Right renal pelvis (tissue), 4 donors: ENCODE data around the gene ADAMTS3. TPM values are rescaled to one million over a fixed set of nuclear protein-coding genes. Genes with fewer than 3 reads are reported as not detected.
A peak's percentile ranks its signal among the peaks of the same experiment; 100 is the strongest.

ENCODE experiments used
- DNase-seq, 4 donors: peaks; one replicate each; pipeline ENCODE4 v3.0.0-alpha.2; 2013; ENCODE audit warnings: low read depth in 4 of 4, low spot score in 3 of 4, missing footprints in 1 of 4
- polyA plus RNA-seq, 4 donors: library from polyadenylated mRNA; unstranded; fragments of 120-200 nt; gene quantifications; one replicate each; pipeline ENCODE4 v1.2.1, GENCODE V29; 2013; ENCODE audit not compliant: insufficient read length in 4 of 4

ADAMTS3 gene
- polyA plus RNA-seq: 10 to 100 TPM in 1 of 4 donors, 1 to 10 TPM in 3; 9.6 to 12.5 (median 9.8) TPM

DNA sequence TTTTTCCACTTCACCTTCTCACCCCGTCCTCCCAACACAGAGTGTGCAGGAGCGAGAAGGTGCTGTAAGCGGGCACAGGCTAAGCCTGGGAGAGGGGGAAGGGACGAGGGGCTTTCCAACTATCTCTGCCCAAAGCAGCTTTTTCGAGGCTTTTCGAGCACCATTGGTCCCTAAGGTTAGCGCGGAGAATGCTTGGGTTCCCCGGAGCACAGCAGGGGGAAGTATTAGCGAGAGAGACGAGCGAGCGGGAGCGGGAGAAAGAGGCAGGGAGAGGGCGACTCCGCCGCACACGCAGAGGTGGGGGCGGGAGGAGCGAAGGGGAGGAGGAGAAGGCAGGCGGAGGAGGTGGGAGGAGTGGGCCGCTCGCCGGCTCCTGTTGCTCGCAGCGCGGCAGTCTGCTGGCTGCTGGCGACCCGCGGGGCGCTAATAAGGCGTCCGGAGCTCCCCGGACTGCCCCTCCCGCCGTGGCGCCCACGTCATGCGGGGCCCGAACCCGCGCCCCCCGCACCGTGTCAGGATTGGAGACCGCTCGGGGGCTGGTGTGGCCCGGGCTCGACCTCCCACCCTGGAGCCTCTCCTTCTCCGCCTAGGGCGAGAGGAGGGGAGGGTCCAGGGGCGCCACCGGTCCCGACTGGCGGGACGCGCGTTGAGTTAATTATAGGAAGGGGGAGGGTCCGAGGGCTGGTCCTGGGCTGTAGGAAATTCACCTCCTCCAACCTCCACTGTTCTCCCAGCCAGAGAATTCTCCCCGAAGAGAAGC is at the start of gene ADAMTS3:
Gene ADAMTS3 (minus strand): TSS at position 263 of the 760 bp plus-strand sequence. CDS start 459 bp downstream, outside the sequence.
- DNase-seq: peak; percentile 62 to 67 (median 66)

DNA sequence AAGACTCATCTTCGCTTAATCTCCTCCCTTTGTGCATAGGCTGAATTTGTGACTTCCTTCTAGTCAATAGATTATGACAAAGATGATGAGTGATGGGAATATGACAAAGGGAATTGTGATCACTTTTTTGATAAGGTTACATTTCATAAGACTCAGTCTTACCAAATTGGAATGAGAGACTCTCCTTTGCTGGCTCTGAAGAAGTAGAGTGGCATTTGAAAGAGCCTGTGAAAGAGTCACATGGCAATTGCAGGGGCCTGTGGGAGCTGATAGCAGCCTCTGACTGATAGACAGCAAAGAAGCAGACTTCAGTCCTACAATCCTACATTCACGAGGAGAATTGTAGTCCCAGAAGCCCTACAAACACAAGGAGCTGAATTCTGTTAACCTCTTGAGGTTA is 44.9 kb upstream of the ADAMTS3 start:
- DNase-seq: no peak

DNA sequence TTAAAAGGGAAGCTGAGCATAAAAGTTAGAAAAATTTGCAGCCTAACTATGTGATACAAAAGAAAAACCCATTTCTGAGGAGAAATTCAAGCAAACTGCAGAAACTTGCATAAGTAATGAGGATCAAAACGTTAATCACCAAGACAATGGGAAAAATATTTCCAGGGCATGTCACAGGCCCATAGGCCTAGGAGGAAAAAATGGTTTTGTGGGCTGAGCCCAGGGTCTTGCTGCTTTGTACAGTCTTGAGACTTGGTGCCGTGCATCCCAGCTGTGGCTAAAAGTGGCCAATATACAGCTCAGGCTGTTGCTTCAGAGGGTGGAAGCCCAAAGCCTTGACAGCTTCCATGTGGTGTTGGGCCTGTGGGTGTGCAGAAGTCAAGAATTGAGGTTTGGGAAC is 37.7 kb upstream of the ADAMTS3 start:
- no peak for DNase-seq

DNA sequence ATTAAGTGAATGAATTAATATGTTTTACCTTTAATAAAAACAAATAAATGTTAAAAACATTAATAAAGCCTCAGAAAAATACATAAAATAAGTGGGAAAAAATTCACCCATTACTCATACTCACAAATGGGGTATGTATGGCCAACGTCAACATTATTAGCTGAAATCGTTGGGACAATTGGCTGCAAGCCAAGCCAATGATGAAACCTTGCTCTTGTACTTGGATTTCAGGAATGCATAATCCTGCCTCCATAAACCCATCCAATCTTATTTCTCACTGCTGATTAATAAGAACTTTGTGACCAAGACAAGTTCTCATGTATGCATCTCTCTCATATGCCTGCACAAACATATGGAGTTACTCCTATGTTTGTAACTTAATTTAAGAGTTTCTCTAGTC is 35.3 kb upstream of the ADAMTS3 start:
- DNase-seq: no peak

DNA sequence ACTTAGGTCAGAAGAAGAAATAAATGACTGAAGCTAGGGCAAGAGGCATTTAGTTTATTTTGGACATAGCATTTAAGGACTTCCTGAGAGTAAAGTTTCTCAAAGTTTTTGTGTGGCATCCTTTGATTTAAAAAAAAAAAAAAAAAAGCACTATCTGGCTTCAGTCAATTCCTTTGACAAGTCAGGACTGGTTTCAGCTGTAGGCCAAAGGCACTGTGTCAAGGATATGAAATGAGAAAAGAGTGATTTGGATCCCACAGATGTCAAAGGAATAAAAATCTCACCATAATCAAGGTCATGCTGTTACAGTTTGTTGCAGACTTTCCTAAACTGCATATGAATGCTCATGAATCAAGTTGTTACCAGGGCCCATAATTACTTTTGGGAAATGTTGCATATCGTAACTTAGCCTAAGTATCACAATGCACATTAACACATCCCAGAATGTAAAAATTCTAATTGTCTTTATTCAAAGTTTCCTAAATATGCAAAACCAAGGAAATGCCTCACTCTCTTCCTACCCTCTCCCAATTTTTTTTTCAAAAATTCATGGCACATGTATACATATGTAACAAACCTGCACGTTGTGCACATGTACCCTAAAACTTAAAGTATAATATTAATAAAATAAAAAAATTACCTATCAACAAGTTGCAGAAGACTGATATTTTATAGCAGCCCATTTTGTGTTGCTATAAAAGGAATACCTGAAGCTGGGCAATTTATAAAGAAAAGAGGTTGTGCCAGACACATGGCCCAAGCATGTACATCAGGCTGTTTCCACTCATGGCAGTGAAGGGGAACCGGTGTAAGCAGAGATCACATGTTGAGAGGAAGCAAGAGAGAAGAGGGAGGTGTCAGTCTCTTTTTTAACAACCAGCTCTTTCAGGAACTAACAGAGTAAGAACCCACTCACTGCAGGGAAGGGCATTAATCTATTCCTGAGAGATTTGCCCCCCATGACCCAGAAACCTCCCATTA is 33.7 kb upstream of the ADAMTS3 start:
- DNase-seq: no peak

DNA sequence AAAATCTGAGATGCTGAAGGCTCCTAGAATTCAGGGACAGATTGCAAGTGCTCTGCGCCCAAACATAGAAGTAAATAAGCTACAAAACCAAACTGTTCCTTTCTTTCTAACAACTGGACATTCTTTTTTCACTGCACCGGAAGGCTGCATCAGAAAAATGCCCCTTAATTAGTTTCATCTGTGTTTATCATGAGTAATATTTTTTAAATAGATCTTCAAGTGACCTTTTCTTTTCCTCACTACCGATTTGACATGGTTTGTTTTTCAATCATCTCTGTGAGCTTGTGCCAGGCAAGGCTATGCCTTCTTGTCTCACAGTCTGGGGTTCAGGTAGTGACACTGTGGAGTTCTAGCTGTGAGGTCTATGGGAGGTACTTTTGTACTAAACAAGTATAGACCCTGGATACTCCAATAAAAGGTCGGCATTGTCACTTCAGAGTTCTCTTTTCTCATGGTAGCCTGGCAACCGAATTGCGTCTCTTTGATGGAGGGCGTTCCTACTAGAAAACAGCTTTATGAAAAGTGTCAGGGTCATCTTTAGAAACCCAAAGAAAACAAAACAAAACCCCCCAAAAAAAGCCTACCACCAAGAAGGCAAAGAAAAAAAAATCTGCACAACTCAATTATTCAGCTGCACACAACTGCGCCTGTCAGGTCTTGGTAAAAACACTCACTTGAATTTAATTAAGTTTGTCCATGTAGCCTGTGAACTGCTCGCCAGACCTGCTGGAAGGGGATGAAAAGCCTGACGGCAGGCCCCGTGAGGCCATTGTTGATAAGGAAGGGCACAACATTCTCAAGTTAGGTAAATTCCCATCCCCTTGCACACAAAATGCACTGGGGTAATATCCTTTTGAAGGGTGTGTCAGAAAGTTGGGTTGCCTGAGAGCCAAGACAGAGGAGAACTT is 22.8 kb upstream of the ADAMTS3 start:
- DNase-seq: no peak

DNA sequence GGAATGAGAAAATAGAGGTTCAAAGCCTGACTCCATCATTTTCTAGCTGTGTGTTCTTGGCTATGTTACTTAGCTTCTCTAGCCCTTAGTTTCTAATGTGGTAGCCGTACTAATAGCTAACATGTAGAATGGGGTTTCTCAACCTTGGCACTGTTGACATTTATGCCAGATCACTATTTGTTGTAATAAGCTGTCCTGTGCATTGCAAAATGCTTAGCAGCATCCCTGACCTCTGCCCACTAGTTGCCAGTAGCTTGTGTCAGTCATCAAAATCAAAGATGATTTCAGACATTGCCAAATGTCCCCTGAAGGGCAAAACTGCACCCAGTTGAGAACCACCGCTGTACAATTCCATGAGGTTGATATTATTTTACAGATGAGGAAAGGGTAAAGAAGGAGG is 18.3 kb upstream of the ADAMTS3 start:
- no peak for DNase-seq

DNA sequence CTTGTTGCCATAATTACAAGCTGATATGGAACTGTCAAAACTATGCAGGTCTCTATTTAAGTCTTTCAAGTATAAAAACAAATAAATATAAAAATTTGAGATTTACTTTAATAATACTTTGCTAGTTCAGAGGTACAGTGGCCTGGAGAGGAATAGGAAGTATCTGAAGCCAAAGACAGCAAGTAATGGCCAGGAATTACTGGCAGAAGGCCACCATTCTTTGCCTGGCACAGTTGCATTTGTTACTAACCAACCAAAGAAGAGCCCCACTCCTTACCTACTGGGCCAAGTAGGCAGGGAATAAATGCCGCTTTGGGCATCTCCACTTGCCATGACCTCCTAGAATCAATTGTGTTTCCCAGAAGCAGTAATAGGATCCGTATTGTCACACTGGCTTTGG is 13.8 kb upstream of the ADAMTS3 start:
- no peak for DNase-seq

DNA sequence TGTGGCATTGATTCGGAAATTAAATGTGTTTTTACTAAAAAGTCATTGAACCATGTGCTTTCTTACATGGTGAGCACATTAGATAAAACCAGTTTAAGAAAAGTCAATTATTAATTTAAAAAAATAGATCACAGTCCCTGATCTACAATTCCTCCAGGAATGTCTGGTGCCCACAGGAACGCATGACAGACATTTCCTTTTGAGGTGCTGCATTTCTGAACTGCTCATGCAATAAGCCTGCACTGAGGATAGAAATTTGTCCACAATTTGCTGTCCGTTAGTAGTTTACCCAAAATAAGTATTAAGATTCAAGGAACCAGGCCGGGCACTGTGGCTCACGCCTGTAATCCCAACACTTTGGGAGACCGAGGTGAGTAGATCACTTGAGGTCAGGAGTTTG is 8.2 kb upstream of the ADAMTS3 start:
- DNase-seq: no peak

DNA sequence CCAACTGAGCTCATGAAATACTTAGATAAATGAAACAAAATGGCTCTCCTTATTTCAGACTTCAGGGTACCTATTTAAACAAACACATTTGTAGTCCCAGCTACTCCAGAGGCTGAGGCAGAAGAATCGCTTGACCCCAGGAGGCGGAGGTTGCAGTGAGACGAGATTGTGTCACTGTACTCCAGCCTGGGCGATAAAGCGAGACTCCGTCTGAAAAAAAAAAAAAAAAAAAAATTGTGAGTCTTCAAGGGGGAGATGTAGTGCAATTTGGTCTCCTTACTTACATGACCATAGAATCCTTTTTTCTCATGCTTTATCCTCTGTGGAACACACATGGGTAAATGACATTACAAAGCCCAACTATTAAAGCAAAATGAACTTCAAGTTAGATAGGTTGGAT is 2.3 kb upstream of the ADAMTS3 start:
- DNase-seq: no peak

DNA sequence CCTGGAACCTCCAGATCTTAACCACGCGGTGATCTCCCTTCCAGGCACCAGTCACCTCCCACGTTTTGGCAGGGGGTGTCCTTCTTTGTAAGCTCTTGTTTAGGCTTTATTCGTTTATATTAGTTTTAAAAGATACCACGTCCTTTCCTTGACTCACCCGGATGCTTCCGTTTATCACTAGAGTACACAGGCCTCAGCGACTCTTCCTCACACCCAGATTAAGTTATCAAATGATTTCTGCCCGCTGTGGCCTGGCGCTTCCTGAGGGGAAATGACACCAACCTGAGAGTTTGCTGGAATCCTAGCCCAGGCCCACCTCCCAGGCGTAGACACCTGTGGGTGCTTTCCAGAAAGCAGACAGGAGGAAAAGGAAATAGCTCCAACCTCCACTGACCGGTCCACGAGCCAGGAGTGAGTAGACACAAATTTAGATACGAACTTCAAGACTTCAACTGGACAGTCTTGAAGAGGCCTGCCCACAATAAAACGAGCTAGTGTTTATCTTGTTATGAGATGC is 756 bp upstream of the ADAMTS3 start:
- peak in 1 of 4 donors; percentile 8 for DNase-seq

DNA sequence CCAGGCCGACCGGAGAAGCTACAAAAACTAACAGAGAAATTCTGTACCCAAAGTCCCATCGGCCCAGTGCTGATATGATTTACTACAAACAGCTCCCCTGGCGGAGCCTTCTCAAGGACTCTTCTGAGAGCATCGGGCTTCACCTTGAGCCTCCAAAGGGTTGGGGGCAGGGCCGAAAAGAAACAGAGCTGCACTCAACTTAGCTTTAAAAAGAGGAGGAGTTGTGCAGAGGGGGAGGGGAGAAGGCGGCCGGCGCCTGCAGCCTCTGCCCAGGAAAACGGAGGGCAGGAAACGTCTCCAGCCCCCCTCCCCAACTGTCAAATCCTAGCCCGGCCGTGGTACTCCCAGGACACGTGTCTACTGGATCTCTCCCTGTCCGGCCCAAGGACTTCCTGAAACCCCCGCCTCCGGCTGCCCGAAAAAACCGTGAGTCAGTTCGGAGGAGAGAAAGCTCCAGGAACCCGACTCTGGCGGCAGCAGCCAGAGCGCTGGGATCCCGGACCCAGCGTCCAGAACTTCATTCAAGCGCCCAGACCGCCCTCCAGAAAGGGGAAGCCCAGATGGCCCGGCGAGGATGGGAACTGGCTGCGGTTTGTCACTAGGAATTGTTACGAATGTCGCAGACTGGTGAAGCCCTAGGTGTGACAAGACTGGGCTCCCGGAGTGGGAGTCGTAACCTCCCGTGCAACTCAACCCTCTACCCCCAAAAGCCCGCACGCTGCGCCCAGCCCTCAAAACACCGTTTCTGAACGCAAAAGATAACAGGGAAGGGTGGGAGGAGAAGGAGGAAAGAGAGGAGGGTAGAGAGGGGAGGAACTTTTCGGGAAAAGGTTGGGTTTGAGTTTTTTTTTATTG is 973 bp downstream of the ADAMTS3 start:
- peak; percentile 65 to 76 (median 70) for DNase-seq

DNA sequence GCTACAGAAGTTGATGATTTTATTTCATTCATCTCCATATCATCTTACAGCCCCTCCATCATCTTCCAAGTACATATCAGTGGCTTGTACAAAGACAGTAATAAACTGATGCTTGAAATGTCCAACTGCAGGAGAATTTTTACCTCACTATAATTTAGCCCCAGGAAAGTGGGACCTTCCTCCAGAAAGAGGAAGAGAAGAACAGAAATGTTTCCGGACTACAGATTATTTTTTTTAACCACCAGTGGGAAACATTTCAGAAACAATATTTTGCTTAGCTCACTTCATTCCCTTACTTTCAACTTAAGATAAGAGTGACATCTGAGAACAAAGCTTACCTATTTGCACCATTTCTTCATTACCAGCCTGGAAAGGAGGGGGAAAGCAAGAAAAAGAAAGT is 2.0 kb downstream of the ADAMTS3 start:
- DNase-seq: no peak

DNA sequence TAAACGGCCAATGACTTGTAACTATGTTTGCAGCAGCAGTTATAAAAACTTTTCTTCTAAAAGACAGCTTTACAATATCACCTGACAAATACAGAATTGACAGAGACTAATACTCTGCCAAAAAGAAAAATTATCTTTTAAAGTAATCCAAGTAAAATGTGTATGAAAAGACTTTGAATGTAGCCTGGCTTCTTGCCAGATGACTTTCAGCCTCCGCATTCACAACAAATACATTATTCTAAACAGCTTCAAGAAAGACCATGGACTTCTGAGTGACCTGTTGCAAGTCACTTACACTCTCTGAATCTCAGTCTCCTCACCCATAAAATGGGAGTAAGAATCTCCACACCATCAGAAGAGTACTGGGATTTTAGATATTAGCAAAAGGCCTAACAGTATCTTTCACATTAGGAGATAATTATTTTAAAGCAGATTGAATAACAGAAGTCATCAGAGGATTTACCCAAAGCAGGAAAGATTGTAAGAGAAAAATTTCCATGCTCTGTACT is 2.5 kb downstream of the ADAMTS3 start:
- DNase-seq: no peak

DNA sequence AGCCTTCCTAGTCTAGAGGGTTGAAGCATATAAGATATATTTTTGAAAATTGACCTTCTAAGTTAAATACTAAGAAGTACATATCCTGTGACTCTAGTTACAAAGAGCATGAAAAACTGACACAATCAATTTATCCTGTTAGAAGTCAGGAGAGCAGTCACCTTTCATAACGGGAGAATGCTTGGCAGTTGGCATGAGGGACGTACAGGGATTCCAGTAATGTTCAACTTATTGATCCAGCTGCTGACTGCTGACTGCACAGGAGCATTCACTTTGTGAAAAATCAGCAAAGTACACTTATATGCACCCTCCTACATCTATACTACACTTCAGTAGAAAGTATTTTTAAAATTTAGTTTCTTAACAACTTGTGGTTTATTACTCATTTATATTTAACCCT is 4.2 kb downstream of the ADAMTS3 start:
- DNase-seq: no peak

DNA sequence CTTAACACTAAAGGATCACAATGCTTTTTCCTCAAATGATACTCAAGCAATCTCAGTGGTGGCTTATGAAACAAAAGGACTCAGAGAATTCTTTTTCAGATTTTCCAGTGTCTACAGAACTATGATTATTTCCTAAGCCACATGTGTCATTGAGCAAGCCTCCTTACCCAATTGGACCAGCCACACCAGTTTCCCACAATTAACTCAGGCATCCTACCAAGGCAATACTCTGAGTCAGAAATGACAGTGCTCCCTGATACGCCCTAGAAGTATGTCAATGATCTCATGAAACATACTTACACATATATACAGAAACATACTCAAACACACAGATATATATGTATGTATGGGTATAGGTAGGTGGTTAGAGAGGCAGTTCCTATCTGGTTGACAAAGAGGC is 4.8 kb downstream of the ADAMTS3 start:
- DNase-seq: no peak

DNA sequence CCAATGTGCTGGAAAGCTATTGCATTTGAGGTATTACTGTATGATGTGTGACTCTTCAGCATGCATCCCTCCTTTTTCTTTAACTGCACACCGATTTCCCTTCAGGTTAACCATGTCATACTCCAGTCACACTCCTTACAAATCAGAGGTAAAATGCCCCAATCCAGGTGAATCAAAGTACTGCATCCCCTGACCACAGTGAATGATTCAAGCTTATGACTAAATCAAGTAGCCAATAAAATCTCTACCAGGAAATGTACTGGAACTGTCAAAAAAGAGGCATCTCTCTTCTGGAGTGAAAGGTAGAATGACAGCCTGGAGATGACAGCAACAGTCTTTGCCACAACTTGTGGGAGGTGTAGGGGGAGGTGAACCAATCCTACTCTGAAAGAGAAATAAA is 10.4 kb downstream of the ADAMTS3 start:
- no peak for DNase-seq

DNA sequence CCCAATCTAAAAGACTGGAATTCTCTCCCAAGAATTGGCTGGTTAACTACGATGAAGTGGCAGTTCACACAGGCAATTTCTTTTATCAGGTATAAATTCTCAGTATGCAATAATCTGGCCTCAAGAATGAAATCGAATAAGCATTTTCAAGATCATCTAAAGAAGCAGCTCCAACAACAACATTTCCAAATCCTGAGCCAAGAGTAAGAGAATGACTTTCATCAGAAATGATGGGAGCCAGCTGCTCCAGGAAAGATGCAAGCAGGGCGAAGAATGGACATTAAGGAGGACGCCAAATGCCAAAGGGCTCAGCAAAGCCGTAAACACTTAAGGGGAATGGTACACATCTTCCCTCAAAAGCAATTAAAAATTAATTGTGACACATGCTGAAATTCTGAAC is 12.0 kb downstream of the ADAMTS3 start:
- peak in 2 of 4 donors; percentile 13 to 18 for DNase-seq

DNA sequence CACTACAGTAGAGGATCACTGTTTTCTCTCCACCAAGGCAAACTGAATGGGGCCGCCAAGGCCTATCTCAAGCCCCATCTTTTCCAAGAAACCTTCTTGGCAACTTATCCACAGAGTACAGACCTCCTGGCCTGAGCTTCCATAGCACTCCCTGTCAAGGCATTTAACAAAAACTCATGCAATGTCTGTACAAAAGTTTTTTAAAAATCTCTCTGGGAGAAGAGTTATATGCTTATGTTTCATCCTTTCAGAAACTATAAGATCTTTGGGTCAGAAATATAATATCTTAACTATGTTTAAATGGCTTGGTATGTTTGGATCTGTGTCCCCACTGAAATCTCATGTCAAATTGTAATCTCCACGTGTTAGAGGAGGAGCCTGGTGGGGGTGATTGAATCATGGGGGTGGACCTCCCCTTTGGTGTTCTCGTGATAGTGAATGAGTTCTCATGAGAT is 13.6 kb downstream of the ADAMTS3 start:
- no peak for DNase-seq
